OCI-LY1 (cell line): ENCODE results near the gene XPO4.

ENCODE experiments used
- H2AFZ ChIP-seq: fragments of 200-600 bp; sonication (generic), shearing (Covaris generic); 2 replicates; pipeline ENCODE4 v1.6.0; 2014; ENCODE audit warnings: antibody characterized with exemption, mild to moderate bottlenecking, low read length
- H3F3A ChIP-seq: fragments of 200-600 bp; sonication (generic), shearing (Covaris generic); 2 replicates; pipeline ENCODE4 v1.6.0; 2014; ENCODE audit warnings: mild to moderate bottlenecking, antibody characterized with exemption, low read length, moderate library complexity; ENCODE audit not compliant: insufficient read depth
- H3K27ac ChIP-seq: fragments of 200-600 bp; sonication (generic); 2 replicates; pipeline ENCODE4 v1.5.1; 2014; ENCODE audit warnings: low read length, mixed run types, mild to moderate bottlenecking, low read depth; ENCODE audit not compliant: poor library complexity, severe bottlenecking
- H3K27me3 ChIP-seq: fragments of 200-600 bp; sonication (generic); 2 replicates; pipeline ENCODE4 v1.6.0; 2014; ENCODE audit warnings: antibody characterized with exemption, mild to moderate bottlenecking, low read length, moderate library complexity; ENCODE audit not compliant: insufficient read depth
- H3K36me3 ChIP-seq: fragments of 200-600 bp; sonication (generic); 2 replicates; pipeline ENCODE4 v1.6.1; 2014; ENCODE audit warnings: mild to moderate bottlenecking, antibody characterized with exemption, low read length, moderate library complexity, mixed read lengths; ENCODE audit not compliant: insufficient read depth
- H3K4me1 ChIP-seq: fragments of 200-600 bp; sonication (generic); 2 replicates; pipeline ENCODE4 v1.5.1; 2014; ENCODE audit warnings: mild to moderate bottlenecking, low read length, moderate library complexity; ENCODE audit not compliant: insufficient read depth, severe bottlenecking
- H3K4me2 ChIP-seq: fragments of 200-600 bp; sonication (generic), shearing (Covaris generic); 2 replicates; pipeline ENCODE4 v1.6.1; 2014; ENCODE audit warnings: low read length
- H3K4me3 ChIP-seq: fragments of 200-600 bp; sonication (generic); 2 replicates; pipeline ENCODE4 v1.5.1; 2014; ENCODE audit warnings: low read length, low read depth, mild to moderate bottlenecking, mixed read lengths; ENCODE audit not compliant: poor library complexity, severe bottlenecking
- H3K79me2 ChIP-seq: fragments of 200-600 bp; shearing (Covaris generic); 2 replicates; pipeline ENCODE4 v1.6.1; 2016; ENCODE audit warnings: mixed run types, low read length, mixed read lengths; ENCODE audit not compliant: insufficient read depth
- H3K9ac ChIP-seq: fragments of 200-600 bp; sonication (generic), shearing (Covaris generic); 2 replicates; pipeline ENCODE4 v1.6.1; 2014; ENCODE audit warnings: mild to moderate bottlenecking, low read length, mixed read lengths
- H3K9me2 ChIP-seq: fragments of 200-600 bp; sonication (generic), shearing (Covaris generic); 2 replicates; pipeline ENCODE4 v1.6.1; 2014; ENCODE audit warnings: low read depth, mild to moderate bottlenecking, low read length, mixed read lengths
- H3K9me3 ChIP-seq: fragments of 200-600 bp; shearing (Covaris generic); 2 replicates; pipeline ENCODE4 v1.6.1; 2014; ENCODE audit warnings: low read length, mixed read lengths
- H4K20me1 ChIP-seq: fragments of 200-600 bp; sonication (generic), shearing (Covaris generic); 2 replicates; pipeline ENCODE4 v1.6.0; 2016; ENCODE audit warnings: mild to moderate bottlenecking, low read length; ENCODE audit not compliant: insufficient read depth
- CTCF ChIP-seq: fragments of 200-600 bp; sonication (generic), shearing (Covaris generic); IDR thresholded peaks from 2 replicates; pipeline ENCODE4 v1.5.1; 2017; ENCODE audit warnings: mild to moderate bottlenecking, antibody characterized with exemption, low read length, moderate library complexity, mixed read lengths
- EZH2 ChIP-seq: fragments of 200-600 bp; sonication (generic), shearing (Covaris generic); IDR thresholded peaks from 2 replicates; pipeline ENCODE4 v1.8.0; 2017; ENCODE audit warnings: borderline replicate concordance, mixed run types, mild to moderate bottlenecking, antibody characterized with exemption, low read length, moderate library complexity, mixed read lengths

XPO4 gene

GRCh38 chr13:20729633-20730585, 172.6 kb downstream of the XPO4 start:
- H3K27me3 ChIP-seq: no peaks in the 10 kb centered on the region
- H3F3A ChIP-seq: no peaks in the 10 kb centered on the region
- H2AFZ ChIP-seq: no peak overlapping the region
- H3K9me3 ChIP-seq: no peaks in the 10 kb centered on the region
- H3K79me2 ChIP-seq: no peaks in the 10 kb centered on the region
- H3K36me3 ChIP-seq: no peaks in the 10 kb centered on the region
- no peak overlapping the region for H3K4me2 ChIP-seq
- no peak overlapping the region for H3K27ac ChIP-seq
- H3K4me1 ChIP-seq: no peaks in the 10 kb centered on the region
- no peak overlapping the region for H3K4me3 ChIP-seq
- no peak overlapping the region for H3K9ac ChIP-seq
- H3K9me2 ChIP-seq: no peaks in the 10 kb centered on the region
- no peaks in the 10 kb centered on the region for H4K20me1 ChIP-seq
- TF ChIP-seq CTCF (no peak), EZH2 (no peak)

GRCh38 chr13:20728579-20729311, 173.8 kb downstream of the XPO4 start:
- Histone ChIP-seq H3K9ac (no peak overlapping the region), H3K9me2 (no peaks in the 10 kb centered on the region), H4K20me1 (no peaks in the 10 kb centered on the region), H2AFZ (no peak overlapping the region), H3K4me2 (no peak overlapping the region), H3K4me3 (no peak overlapping the region), H3K79me2 (no peaks in the 10 kb centered on the region), H3K27ac (no peak overlapping the region), H3K4me1 (no peaks in the 10 kb centered on the region), H3K36me3 (no peaks in the 10 kb centered on the region), H3K27me3 (no peaks in the 10 kb centered on the region), H3F3A (no peaks in the 10 kb centered on the region), H3K9me3 (no peaks in the 10 kb centered on the region)
- TF ChIP-seq CTCF (no peak), EZH2 (no peak)

GRCh38 chr13:20727856-20728255, 174.7 kb downstream of the XPO4 start:
- Histone ChIP-seq H3K27me3 (no peaks in the 10 kb centered on the region), H2AFZ (no peak overlapping the region), H3F3A (no peaks in the 10 kb centered on the region), H3K79me2 (no peaks in the 10 kb centered on the region), H3K9me2 (no peaks in the 10 kb centered on the region), H3K4me3 (no peak overlapping the region), H3K27ac (no peak overlapping the region), H3K4me1 (no peaks in the 10 kb centered on the region), H4K20me1 (no peaks in the 10 kb centered on the region), H3K9ac (no peak overlapping the region), H3K4me2 (no peak overlapping the region), H3K36me3 (no peaks in the 10 kb centered on the region), H3K9me3 (no peaks in the 10 kb centered on the region)
- TF ChIP-seq EZH2 (no peak), CTCF (no peak)
